Smooth muscle cell (in vitro differentiated cells): ENCODE results near the gene OR2G2. TPM values are rescaled to one million over a fixed set of nuclear protein-coding genes. Genes with fewer than 3 reads are reported as not detected.
A peak's percentile ranks its signal among the peaks of the same experiment; 100 is the strongest.

Experiments used
- DNase-seq: peaks from one replicate; lab custom pipeline; 2025; ENCODE audit not compliant: unreplicated experiment; lab: John Stamatoyannopoulos, UW
- H2AFZ ChIP-seq: fragments of 200-600 bp; sonication (generic); 2 replicates; pipeline ENCODE4 v1.6.0; 2016; ENCODE audit warnings: antibody characterized with exemption, low read depth, mild to moderate bottlenecking
- H3F3A ChIP-seq: fragments of 200-600 bp; sonication (generic); 2 replicates; pipeline ENCODE4 v1.6.0; 2017; ENCODE audit warnings: antibody characterized with exemption, low read depth
- H3K27ac ChIP-seq: fragments of 200-600 bp; sonication (generic); 2 replicates; pipeline ENCODE4 v1.5.1; 2016; ENCODE audit warnings: low read depth, mild to moderate bottlenecking
- H3K27me3 ChIP-seq: fragments of 200-600 bp; sonication (generic); 2 replicates; pipeline ENCODE4 v1.6.1; 2016; ENCODE audit warnings: low read depth, mild to moderate bottlenecking
- H3K36me3 ChIP-seq: fragments of 200-600 bp; sonication (generic); 2 replicates; pipeline ENCODE4 v1.5.1; 2016; ENCODE audit warnings: low read depth
- H3K4me1 ChIP-seq: fragments of 200-600 bp; sonication (generic); 2 replicates; pipeline ENCODE4 v1.5.1; 2016; ENCODE audit warnings: low read depth
- H3K4me2 ChIP-seq: fragments of 200-600 bp; sonication (generic); 2 replicates; pipeline ENCODE4 v1.6.0; 2016; ENCODE audit warnings: mild to moderate bottlenecking
- H3K4me3 ChIP-seq: fragments of 200-600 bp; sonication (generic); 2 replicates; pipeline ENCODE4 v1.5.1; 2016; ENCODE audit warnings: mild to moderate bottlenecking
- H3K79me2 ChIP-seq: fragments of 200-600 bp; sonication (generic); 2 replicates; pipeline ENCODE4 v1.6.0; 2016; ENCODE audit warnings: low read depth, mild to moderate bottlenecking
- H3K9ac ChIP-seq: fragments of 200-600 bp; sonication (generic); 2 replicates; pipeline ENCODE4 v1.6.0; 2016; ENCODE audit warnings: low read depth
- H3K9me3 ChIP-seq: fragments of 200-600 bp; sonication (generic); replicated peaks from 2 replicates; pipeline ENCODE4 v1.5.1; 2016; ENCODE audit warnings: low read depth
- H4K20me1 ChIP-seq: fragments of 200-600 bp; sonication (generic); 2 replicates; pipeline ENCODE4 v1.6.0; 2016; ENCODE audit warnings: low read depth
- whole genome bisulfite sequencing: methylation state at CpG from one replicate; pipeline ENCODE4 v1.1.7; 2016; ENCODE audit warnings: low lambda C conversion rate; 5-methylcytosine and 5-hydroxymethylcytosine counted together
- polyA plus RNA-seq: library from polyadenylated mRNA; unstranded; fragments of >200 nt; fragmentation: Nextera tagmentation; extraction: Ambion mirVana; gene quantifications from 2 replicates; pipeline ENCODE4 v1.2.1, GENCODE V29; 2016
- total RNA-seq: library from RNA; depleted of rRNA; stranded (reverse); fragments of >200 nt; gene quantifications from 2 replicates; pipeline ENCODE4 v1.2.3, GENCODE V29; 2014
- TF ChIP-seq, protein P1 (sequence below): fragments of 200-600 bp; sonication (generic); IDR thresholded peaks from 2 replicates; pipeline ENCODE4 v1.5.1; 2017; ENCODE audit warnings: borderline replicate concordance, mild to moderate bottlenecking, antibody characterized with exemption; ENCODE audit not compliant: insufficient read depth, poor library complexity, severe bottlenecking

Gene OR2G2, protein sequence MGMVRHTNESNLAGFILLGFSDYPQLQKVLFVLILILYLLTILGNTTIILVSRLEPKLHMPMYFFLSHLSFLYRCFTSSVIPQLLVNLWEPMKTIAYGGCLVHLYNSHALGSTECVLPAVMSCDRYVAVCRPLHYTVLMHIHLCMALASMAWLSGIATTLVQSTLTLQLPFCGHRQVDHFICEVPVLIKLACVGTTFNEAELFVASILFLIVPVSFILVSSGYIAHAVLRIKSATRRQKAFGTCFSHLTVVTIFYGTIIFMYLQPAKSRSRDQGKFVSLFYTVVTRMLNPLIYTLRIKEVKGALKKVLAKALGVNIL
- total RNA-seq (not detected in 2 replicates), polyA plus RNA-seq (not detected in 2 replicates)

DNA sequence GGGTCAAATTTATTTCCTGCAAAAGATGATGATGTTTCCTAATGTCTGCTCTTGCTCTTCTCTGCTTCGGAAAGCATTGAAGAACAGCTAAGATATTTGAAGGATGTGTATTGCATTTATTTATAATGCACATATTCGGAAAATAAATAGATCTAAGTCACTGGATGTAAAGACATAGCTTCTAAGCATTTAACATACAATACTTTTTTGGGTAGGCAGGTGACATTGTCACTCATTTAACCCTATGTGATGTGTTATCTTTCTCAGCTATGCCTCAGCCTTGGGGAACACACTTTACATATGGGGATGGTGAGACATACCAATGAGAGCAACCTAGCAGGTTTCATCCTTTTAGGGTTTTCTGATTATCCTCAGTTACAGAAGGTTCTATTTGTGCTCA, at the start of gene OR2G2:
TSS of gene OR2G2 (plus strand) at position 301 of the 400 bp plus-strand sequence. CDS start at position 301, 0 bp downstream.
- TF ChIP-seq, protein P1, sequence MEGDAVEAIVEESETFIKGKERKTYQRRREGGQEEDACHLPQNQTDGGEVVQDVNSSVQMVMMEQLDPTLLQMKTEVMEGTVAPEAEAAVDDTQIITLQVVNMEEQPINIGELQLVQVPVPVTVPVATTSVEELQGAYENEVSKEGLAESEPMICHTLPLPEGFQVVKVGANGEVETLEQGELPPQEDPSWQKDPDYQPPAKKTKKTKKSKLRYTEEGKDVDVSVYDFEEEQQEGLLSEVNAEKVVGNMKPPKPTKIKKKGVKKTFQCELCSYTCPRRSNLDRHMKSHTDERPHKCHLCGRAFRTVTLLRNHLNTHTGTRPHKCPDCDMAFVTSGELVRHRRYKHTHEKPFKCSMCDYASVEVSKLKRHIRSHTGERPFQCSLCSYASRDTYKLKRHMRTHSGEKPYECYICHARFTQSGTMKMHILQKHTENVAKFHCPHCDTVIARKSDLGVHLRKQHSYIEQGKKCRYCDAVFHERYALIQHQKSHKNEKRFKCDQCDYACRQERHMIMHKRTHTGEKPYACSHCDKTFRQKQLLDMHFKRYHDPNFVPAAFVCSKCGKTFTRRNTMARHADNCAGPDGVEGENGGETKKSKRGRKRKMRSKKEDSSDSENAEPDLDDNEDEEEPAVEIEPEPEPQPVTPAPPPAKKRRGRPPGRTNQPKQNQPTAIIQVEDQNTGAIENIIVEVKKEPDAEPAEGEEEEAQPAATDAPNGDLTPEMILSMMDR, result no peak
- Histone ChIP-seq H3K27ac (no peak within 1 kb of the TSS), H3K36me3 (no peaks in the 10 kb centered on the region), H3K79me2 (no peaks in the 10 kb centered on the region), H3F3A (no peaks in the 10 kb centered on the region), H3K9ac (no peak within 1 kb of the TSS), H3K4me2 (no peak within 1 kb of the TSS), H2AFZ (no peak within 1 kb of the TSS), H3K4me3 (no peak within 1 kb of the TSS), H3K4me1 (no peaks in the 10 kb centered on the region), H4K20me1 (no peaks in the 10 kb centered on the region), H3K27me3 (no peaks in the 10 kb centered on the region), H3K9me3 (no peaks in the 10 kb centered on the region)
- no peak for DNase-seq
- 80% methylated on average over 2 of the region's 2 CpGs for WGBS

DNA sequence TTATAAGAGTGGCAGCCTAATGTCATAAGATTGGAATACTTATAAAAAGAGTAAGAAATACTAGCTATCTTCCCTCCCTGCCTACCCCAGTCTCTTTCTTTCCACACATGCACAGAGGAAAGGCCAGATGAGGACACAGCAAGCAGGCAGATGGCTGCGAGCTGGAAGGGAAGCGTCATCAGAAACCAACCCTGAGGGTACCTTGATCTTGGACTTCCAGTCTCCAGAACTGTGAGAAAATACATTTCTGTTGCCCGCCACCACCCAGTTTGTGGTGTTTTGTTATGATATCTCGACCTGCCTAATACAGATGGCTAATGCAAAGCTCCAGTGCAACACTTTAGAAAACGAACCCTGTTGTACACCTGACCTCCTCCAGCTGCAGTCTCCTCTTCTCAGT, 49.6 kb upstream of the OR2G2 start:
- DNase-seq, result no peak
- no peaks in the 10 kb centered on the region for H3K36me3 ChIP-seq
- H3K27ac ChIP-seq, result no peak overlapping the region
- H3K9me3 ChIP-seq, result no peaks in the 10 kb centered on the region
- no peak overlapping the region for H2AFZ ChIP-seq
- 85% methylated on average over 5 of the region's 5 CpGs for WGBS
- H3F3A ChIP-seq, result no peaks in the 10 kb centered on the region
- no peak overlapping the region for H3K4me2 ChIP-seq
- H3K27me3 ChIP-seq, result no peaks in the 10 kb centered on the region
- no peaks in the 10 kb centered on the region for H4K20me1 ChIP-seq
- no peak overlapping the region for H3K9ac ChIP-seq
- no peaks in the 10 kb centered on the region for H3K79me2 ChIP-seq
- no peak overlapping the region for H3K4me3 ChIP-seq
- TF ChIP-seq, protein P1, result no peak
- H3K4me1 ChIP-seq, result no peaks in the 10 kb centered on the region

DNA sequence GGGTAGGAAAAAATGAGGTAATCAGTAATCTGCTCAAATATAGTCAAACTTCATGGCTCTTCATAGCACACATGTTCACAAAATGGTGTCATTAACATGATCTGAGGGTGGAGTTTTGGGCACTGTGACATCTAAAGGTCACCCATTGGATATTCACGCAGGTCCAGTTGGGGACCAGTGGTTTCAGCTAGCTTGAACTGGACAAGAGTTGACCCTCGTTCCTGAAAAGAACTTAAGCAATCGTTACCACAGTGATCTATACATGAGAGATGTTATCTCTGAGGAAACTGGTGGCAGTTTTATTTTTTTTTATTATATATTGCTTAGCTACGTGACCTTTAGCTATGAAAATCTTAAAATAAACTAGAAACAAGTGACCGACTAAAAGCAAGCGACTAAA, 48.9 kb upstream of the OR2G2 start:
- H3K27me3 ChIP-seq, result no peaks in the 10 kb centered on the region
- no peaks in the 10 kb centered on the region for H3K36me3 ChIP-seq
- H3K27ac ChIP-seq, result no peak overlapping the region
- no peaks in the 10 kb centered on the region for H3K79me2 ChIP-seq
- no peaks in the 10 kb centered on the region for H3K9me3 ChIP-seq
- peaks cover 4% of the 10 kb centered on the region for H3K4me1 ChIP-seq
- H2AFZ ChIP-seq, result no peak overlapping the region
- no peak for DNase-seq
- H3F3A ChIP-seq, result no peaks in the 10 kb centered on the region
- no peak overlapping the region for H3K4me3 ChIP-seq
- TF ChIP-seq, protein P1, result no peak
- WGBS, result 93% methylated on average over 6 of the region's 6 CpGs
- H3K4me2 ChIP-seq, result no peak overlapping the region
- no peak overlapping the region for H3K9ac ChIP-seq
- no peaks in the 10 kb centered on the region for H4K20me1 ChIP-seq

DNA sequence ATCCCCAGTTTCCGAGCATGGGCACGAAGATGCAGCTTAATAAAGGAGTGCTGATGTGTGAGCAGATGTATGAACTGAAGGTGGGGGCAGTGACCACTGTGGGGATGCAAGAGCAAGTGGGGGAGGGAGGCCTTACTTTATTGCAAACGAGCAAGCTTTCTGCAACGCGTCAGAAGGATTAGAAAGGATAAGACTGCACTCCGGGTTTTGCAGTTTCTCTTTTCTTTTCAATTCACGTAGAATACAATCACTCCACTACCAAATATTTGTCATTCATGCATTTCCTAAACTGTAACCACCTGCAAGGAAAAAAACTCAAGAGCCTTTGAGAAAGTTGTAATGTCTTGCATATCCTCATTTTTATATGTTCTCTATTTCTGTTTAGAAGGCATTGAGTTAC, 47.6 kb upstream of the OR2G2 start:
- WGBS, result 18% methylated on average over 7 of the region's 7 CpGs
- H2AFZ ChIP-seq, result peak overlapping the region; percentile 39
- no peak for DNase-seq
- peaks cover 8% of the 10 kb centered on the region for H3K4me1 ChIP-seq
- H3K79me2 ChIP-seq, result no peaks in the 10 kb centered on the region
- H4K20me1 ChIP-seq, result no peaks in the 10 kb centered on the region
- no peak overlapping the region for H3K9ac ChIP-seq
- H3K27me3 ChIP-seq, result no peaks in the 10 kb centered on the region
- H3K4me3 ChIP-seq, result no peak overlapping the region
- TF ChIP-seq, protein P1, result no peak
- H3K4me2 ChIP-seq, result peak overlapping the region; percentile 74
- H3K9me3 ChIP-seq, result no peaks in the 10 kb centered on the region
- H3K27ac ChIP-seq, result no peak overlapping the region
- no peaks in the 10 kb centered on the region for H3K36me3 ChIP-seq
- no peaks in the 10 kb centered on the region for H3F3A ChIP-seq
